ENCODE measurements around the gene AFAP1L1. TPM values are rescaled to one million over a fixed set of nuclear protein-coding genes. Genes with fewer than 3 reads are reported as not detected.

Gene AFAP1L1
- total RNA-seq, 1 donor from 2014 or later, result 49.3 TPM

DNA sequence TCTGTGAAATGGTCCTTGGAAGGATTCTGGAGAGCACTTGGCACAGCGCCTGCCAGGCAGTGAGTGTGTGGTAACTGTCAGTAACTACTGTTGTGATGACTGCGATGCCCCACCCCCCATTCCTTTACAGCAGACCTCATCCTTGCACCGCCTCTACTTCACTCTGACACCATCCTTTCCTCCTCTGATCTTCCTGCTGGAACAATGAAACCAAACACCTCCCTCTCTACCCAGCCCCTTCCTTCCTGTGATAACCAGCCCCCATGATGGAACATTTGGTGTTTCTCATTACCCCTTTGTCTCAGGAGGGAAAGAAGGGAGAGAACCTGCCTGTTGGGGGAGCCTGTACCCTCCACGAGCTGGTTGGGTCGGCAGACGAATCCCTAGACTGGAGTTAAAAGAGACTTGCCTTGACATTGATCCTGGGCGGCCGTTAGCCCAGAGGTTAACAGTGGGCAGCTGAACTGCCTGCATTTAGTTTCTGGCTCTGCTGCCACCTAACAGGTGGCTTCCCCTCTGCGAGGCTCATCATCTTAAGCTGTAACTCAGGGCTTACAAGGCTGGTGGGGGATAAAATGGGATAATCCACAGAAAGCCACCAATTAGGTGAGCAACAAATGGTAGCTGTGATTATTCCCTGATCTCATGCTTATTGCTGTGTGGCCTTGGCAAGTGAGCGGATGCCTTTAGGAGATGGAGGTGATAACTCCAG lies 39.4 kb downstream of the AFAP1L1 start:
- no peak for DNase-seq (ENCODE audit: low spot score)

GRCh38 chr5:149313151-149313841 lies 41.6 kb downstream of the AFAP1L1 start:
- no peak for DNase-seq (ENCODE audit: low spot score)

DNA sequence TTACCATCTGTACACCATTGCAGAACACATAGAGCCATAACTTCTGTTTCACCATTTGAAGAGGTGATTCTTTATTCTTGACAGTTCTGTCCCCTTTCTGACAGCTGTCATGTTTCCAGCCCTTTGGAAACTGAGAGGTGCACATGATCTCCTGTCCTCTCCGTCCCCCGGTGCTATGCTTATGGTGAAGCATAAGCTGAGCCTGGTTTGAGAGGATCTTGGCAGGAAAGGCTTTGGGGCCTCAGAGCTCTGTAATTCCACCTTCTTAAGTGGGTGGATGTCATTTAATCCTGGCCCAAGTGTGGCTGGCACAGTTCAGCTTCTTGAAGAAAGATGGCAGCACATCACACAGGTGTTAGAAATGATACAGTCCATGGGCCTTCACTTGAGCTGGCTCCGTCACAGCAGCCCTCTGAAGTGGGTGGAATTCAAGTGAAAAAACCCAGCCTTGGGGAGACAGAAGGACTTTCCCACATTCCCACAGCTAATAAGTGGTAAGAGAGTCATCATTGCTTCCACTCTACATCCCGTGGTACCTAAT lies 43.0 kb downstream of the AFAP1L1 start:
- no peak for DNase-seq (ENCODE audit: low spot score)

GRCh38 chr5:149315753-149316152 lies 44.1 kb downstream of the AFAP1L1 start:
- DNase-seq (ENCODE audit: low spot score), result no peak

GRCh38 chr5:149317281-149318048 lies 45.8 kb downstream of the AFAP1L1 start:
- DNase-seq (ENCODE audit: low spot score), result no peak

GRCh38 chr5:149319174-149319573 lies 47.5 kb downstream of the AFAP1L1 start:
- DNase-seq (ENCODE audit: low spot score), result no peak

GRCh38 chr5:149320791-149321330 lies 49.2 kb downstream of the AFAP1L1 start:
- DNase-seq (ENCODE audit: low spot score), result no peak

DNA sequence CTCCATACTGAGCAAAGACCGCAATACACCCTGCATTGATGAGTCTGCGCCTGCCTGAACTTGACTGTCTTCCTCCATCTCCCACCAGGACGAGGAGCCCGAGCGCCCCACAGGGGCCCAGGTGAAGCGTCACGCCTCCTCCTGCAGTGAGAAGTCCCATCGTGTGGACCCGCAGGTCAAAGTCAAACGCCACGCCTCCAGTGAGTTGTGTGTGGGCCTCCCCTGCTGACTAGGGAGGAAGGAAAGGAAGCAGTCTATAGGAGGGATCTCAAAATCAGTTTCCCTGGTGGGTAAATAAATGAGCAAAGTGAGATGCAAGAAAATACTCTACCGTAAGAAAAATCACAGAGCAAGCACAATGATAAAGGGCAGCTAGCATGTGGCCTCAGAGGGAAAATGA lies 50.9 kb downstream of the AFAP1L1 start:
- no peak for DNase-seq (ENCODE audit: low spot score)

DNA sequence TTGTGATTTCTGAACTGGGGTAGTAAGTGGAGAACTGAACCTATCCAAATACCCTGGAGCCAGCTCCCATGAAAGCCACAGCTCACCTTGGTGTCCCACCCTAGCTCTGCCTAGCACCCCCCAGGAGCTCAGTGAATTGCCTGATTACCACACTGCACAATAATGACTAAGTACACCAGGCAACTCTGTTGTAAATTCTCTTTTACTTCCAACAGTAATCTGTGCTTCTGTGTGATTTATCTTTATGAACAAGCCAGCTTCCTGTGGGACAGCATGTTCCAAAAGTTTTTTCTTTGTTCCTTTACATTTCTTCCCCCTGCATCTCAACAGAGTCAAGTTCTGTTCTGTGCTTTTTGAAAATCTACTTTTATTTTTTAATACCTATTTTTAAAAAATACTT lies 51.6 kb downstream of the AFAP1L1 start:
- DNase-seq (ENCODE audit: low spot score), result no peak

GRCh38 chr5:149323621-149324205 lies 52.1 kb downstream of the AFAP1L1 start:
- no peak for DNase-seq (ENCODE audit: low spot score)

DNA sequence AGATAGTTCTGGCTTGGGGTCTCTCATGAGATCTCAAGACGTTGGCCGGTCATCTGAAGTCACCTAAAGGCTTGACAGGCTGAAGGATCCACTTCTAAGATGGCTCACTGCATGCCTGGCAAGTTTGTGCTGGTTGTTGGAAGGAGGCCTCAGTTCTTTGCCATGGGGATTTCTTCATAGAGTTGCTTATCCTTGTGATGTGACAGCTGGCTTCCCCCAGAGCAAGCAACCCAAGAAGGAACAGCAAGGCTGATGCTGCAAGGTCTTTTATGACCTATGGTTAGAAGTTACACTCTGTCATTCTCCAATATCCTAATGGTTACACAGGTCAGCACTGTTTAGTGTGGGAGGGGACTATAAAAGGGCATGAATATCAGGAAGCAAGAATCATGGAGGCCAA lies 53.0 kb downstream of the AFAP1L1 start:
- DNase-seq (ENCODE audit: low spot score), result no peak

- DNase-seq (ENCODE audit: low spot score), result no peak
These were observed 53.6 kb downstream of the AFAP1L1 start for GRCh38 chr5:149325166-149325735.

DNA sequence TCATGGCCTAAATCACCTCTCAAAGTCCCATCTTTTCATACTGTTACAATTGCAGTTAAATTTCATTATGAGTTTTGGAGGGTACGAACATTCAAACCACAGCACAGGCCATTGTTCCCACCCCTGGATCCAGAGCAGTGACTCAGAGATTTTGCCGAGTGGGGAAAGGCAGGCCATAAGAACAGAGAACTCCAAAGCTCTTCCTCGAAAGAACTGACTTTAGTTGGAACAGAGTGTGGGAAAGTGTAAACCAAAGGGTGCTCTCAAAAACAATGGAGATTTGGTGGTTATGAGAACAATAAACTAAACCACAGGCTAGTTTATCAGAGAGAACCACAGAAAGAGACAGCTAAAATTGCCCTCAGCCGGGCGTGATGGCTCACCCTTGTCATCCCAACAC lies 54.2 kb downstream of the AFAP1L1 start:
- DNase-seq (ENCODE audit: low spot score), result no peak

GRCh38 chr5:149326611-149327010 lies 55.0 kb downstream of the AFAP1L1 start:
- DNase-seq (ENCODE audit: low spot score), result no peak

- DNase-seq (ENCODE audit: low spot score), result no peak
These were observed 56.5 kb downstream of the AFAP1L1 start for GRCh38 chr5:149328177-149328576.

DNA sequence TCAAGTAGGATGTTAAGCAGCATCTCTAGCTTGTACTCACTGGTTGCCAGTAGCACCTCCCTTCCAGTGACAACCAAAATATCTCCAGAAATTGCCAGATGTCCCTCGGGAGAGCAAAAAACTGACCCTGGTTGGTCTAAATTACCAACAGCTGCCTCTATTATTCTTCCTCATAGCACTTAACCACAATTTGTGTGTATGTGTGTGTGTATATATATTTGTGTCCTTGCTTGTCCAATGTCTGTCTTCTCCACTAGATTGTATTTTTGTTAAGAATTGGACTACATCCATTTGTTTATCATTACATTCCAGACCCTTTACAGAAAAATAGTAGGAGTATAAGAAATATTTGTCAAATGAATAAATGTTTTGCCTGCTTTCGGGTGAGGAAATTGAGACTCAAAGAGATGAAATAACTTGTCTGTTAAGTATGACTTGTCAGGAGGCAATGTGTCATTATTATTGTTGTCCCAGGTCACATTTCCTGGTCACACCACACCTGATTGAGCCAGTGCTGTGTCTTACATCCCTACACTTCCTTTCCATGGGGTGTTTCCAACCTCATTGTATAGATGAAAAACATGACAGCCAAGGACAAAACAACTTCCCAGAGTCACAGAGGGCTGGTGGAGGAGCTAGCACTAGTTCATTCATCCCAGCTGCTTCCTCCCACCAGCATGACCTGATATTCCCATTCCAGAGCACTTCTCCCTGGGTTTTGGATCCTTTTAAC lies 62.2 kb downstream of the AFAP1L1 start:
- no peak for DNase-seq (ENCODE audit: low spot score)

- no peak for DNase-seq (ENCODE audit: low spot score)
These were observed 66.1 kb downstream of the AFAP1L1 start for GRCh38 chr5:149337736-149338135.

DNA sequence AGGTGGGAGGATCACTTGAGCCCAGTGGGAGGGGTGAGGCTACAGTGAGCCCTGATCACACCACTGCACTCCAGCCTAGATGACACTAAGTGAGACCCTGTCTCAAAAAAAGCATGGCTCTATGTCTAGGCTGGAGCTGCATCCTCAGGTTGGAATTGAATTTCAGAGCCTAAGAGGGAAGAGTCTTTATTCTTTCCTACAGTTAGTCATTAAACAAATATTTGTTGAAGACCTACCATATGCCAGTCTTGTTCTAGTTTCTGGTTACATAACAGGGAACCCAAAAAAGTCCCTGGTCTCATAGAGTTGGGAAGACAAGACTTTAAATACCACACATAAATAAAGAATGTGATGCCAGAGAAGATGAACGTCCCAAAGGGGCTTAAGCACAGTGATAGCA lies 66.7 kb downstream of the AFAP1L1 start:
- no peak for DNase-seq (ENCODE audit: low spot score)

DNA sequence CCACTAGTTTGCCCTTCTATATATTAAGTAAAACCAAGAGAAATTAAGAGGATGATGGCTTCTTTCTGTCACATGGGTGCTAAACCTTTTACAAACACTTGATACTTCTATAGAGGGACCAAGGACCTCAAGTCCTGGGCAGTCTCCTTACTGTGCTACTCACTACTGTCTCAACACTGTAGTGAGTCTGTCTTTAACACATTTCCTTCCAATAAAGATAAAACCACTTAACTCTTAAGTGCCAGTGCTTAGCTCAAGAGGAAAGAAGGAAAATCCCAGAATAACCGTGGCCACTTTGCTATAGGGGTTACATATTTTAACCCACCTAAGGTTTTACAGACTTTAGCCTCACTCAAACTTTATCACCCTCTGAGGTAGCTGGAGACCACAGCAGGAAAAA lies 69.3 kb downstream of the AFAP1L1 start:
- no peak for DNase-seq (ENCODE audit: low spot score)

DNA sequence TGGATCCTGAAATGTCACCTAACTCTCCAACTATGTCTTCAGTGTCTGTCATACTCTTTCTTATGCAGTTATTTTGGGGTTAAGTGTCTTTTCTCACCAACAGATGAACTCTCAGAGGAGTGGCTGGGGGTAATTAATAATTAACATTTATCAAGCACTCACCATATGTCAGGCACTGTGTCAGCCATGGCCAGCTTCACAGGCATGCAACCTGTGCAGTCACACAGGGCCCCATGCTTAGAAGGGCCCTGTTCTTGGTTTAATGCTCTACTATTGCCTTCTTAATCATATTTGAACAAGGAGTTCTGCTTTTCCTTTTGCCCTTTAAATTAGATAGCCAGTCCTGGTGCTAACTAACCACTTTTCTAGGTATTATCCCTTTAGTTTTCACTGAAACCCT lies 70.2 kb downstream of the AFAP1L1 start:
- DNase-seq (ENCODE audit: low spot score), result no peak
